Transverse colon (tissue), 3 donors: Measurements from ENCODE around the gene SLC16A12.

Experiments used
- CTCF ChIP-seq, 5 experiments: fragments of 200-600 bp in 3 of 5; fragments of 450-650 bp in 2 of 5; sonication (generic) in 3 of 5; IDR thresholded peaks; 1 replicate in 2 of 5; 2 replicates in 3 of 5; pipeline ENCODE4 v1.5.1; 2016 to 2017; ENCODE audit warnings: antibody characterized with exemption in 5 of 5, inconsistent platforms in 3 of 5, mild to moderate bottlenecking in 2 of 5, moderate library complexity in 1 of 5
- EP300 ChIP-seq: sonication (generic); formaldehyde crosslinking; IDR thresholded peaks from one replicate; pipeline ENCODE4 v1.6.1; 2017; ENCODE audit warnings: antibody characterized with exemption, low read depth
- POLR2A ChIP-seq: fragments of 450-650 bp; IDR thresholded peaks from one replicate; pipeline ENCODE4 v1.6.1; 2016; ENCODE audit warnings: antibody characterized with exemption, mild to moderate bottlenecking, moderate library complexity

DNA sequence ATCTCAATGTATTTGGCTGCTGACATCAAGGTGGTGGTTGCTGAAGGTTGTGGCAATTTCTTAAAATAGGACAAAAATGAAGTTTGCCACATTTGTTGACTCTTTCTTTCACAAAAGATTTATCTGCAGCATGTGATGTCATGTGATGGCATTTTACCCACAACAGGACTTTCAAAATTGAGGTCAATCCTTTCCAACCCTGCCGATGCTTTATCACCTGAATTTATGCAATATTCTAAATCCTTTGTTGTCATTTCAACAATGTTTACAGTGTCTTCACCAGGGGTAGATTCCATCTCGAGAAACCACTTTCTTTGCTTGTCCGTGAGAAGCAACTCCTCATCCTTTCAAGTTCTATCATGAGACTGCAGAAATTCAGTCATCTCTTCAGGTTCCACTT lies 40.6 kb upstream of the SLC16A12 start:
- no peak for TF ChIP-seq CTCF (IDR thresholded peaks at IDR 0.05)
- no peak for TF ChIP-seq EP300
- no peak for TF ChIP-seq POLR2A
